Measurements from ENCODE around the gene AGAP6.
"Not testable (repeated sequence)": the region's sequence is repeated elsewhere in the genome, so short reads cannot be mapped to it uniquely, and the experiment has no call there.

GRCh38 chr10:50056654-50057053 is 68.4 kb downstream of the AGAP6 start:
- TF ChIP-seq, protein P1, sequence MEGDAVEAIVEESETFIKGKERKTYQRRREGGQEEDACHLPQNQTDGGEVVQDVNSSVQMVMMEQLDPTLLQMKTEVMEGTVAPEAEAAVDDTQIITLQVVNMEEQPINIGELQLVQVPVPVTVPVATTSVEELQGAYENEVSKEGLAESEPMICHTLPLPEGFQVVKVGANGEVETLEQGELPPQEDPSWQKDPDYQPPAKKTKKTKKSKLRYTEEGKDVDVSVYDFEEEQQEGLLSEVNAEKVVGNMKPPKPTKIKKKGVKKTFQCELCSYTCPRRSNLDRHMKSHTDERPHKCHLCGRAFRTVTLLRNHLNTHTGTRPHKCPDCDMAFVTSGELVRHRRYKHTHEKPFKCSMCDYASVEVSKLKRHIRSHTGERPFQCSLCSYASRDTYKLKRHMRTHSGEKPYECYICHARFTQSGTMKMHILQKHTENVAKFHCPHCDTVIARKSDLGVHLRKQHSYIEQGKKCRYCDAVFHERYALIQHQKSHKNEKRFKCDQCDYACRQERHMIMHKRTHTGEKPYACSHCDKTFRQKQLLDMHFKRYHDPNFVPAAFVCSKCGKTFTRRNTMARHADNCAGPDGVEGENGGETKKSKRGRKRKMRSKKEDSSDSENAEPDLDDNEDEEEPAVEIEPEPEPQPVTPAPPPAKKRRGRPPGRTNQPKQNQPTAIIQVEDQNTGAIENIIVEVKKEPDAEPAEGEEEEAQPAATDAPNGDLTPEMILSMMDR (IDR thresholded peaks at IDR 0.05; ENCODE audit: low read depth, low read length) = not testable (repeated sequence)
- not testable (repeated sequence) for TF ChIP-seq EZH2phosphoT487 (IDR thresholded peaks at IDR 0.05; ENCODE audit: low read depth)
